Renal cortical epithelial cell (primary cell): ENCODE data around the gene JDP2. TPM values are rescaled to one million over a fixed set of nuclear protein-coding genes. Genes with fewer than 3 reads are reported as not detected.
A peak's percentile ranks its signal among the peaks of the same experiment; 100 is the strongest.

ENCODE experiments used
- DNase-seq: peaks from one replicate; pipeline ENCODE4 v3.0.0-alpha.2; 2011; ENCODE audit warnings: low read depth
- total RNA-seq: library from RNA; depleted of rRNA; stranded (reverse); fragments of >200 nt; gene quantifications from 2 replicates; pipeline ENCODE4 v1.2.3, GENCODE V29; 2014

Gene JDP2
- total RNA-seq, 1 donor from 2014 or later, result 27.0 TPM

DNA sequence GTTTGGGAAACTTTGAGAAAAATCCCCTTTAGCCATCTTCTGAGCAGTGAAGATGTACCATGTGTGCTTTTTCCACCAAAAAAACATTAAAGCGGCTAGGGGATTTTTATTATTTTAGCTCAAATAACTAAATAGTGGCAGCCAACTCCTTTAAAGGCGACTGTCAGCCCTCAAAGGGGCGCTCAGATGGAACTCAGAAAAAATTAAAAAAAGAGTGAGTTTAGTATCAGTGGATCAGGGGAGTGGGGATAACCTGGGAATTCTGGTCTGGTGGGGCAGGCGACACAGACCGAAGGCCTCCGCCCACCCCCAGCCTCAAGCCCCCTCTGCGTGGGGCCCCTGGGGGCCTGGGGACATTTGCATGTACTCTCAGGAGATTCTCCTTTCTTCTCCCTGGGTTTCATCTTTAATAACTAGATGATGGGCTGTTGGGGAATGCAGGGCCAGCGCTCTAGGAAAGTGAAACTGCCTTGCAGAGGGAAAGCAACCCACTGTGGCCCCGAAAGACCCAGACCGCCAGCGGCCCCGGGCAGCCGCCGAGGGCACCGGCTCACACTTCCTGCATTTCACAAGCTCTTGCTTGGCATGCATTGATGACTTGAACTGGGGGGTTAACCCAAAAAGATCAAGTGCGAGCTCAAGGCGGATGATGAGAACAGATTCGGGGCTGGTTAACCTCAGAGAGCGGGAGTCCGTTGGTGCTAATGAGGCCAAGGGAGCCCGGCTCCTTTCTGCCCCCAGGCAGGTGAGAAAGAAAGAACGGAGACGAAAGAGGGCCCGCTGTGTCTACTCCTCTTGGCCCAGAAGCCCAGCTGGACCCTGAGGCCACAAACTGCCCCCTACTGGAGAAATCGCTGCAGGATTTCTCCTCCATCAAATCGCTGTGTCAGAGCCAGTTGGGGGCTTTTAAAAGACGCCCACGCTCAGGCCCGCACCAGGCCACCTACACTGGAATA lies 87.1 kb downstream of the JDP2 start:
- DNase-seq, result no peak

DNA sequence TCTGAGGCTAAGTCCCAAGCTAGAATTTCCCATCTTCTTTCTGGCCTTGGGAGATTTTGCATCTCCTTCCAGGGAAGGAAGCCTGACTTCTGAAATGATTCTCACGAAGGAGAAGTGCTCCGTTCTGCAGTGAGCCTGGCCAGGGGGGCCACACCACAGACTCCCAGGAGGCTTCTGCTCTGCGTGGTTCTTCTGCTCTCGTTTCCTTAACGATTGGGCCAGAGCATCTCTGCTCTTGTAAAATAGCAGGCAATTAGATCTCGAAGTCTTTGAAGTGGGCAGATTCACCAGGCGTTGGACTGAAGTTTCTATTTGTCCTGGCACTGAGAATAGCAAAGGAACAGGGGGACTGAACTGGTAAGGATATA lies 87.8 kb downstream of the JDP2 start:
- DNase-seq, result no peak

DNA sequence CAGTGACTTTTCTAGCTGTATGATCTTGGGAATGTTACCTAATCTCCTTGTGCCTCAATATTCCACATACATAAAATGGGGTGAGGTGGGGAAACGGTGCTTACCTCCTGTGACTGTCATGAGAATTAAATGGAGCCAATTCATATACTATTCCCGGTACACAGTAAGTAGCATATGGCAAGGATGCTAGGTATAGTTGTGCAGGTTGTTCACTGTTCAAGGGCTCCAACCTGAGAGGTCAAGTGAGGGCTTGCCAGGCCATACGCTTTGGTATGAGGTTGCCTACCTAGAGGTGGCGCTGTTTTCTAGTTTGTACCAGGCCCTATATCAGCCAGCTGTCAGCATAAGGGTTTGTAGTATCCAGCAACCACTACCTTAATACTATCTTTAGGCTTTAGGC lies 90.8 kb downstream of the JDP2 start:
- DNase-seq, result no peak

- no peak for DNase-seq
Observed at GRCh38 chr14:75519394-75519793, 91.6 kb downstream of the JDP2 start.

DNA sequence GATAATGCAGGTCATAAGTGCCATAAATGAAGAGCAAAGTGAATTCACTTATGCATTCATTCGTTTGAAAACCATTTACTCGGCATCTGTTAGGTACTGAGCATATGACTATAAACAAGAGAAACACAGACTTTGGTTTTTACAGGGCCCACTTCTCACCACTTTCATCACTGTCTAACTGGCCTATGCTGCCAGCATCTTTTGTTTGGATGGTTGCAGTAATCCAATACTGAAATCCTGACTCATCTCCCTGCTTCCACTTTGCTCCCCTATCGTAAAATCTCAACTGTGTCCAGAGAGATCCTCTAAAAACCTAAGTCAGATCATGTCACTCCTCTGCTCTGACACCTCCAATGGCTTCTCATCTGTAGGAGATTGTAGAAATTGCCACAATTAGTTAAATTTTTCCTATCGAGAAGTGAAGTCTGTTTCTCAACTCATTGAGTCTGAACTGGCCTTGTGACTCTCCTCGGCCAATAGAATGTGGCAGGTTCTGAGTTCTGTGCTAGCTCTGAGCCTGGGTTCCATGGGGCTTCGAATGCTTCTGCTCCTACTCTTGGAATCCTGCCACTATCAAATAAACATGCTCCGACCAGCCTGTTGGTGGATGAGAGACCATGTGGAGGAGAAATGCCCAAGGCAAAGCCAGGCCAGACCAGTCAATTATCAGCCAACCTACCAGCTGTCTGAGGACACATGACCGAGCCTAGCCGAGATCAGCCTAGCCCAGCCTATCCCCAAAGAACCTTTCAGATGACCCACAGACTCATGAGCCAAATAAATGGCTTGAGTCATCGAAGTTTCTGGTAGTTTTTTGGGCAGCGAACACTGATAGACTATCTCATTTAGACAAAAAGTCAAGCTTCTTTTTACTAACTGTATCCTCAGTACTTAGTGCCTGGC lies 92.3 kb downstream of the JDP2 start:
- DNase-seq, result no peak

DNA sequence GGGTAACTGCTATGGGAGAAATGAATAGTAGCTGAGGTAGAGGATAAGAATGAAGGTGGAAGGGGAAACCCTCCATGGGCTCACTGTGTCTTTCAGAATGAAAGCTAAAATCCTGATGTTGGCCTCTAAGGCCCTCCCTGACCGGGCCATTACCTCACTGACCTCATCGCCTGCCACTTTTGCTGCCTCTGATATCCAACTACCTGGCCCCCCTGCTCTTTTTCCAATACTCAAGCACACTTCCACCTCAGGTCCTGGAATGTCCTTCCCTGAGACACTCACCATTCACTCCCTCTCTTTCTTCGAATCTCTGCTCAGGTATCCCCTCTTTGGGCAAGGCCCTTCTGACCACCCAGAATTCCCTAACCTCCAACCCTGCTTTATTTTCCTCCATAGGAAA lies 93.0 kb downstream of the JDP2 start:
- no peak for DNase-seq

DNA sequence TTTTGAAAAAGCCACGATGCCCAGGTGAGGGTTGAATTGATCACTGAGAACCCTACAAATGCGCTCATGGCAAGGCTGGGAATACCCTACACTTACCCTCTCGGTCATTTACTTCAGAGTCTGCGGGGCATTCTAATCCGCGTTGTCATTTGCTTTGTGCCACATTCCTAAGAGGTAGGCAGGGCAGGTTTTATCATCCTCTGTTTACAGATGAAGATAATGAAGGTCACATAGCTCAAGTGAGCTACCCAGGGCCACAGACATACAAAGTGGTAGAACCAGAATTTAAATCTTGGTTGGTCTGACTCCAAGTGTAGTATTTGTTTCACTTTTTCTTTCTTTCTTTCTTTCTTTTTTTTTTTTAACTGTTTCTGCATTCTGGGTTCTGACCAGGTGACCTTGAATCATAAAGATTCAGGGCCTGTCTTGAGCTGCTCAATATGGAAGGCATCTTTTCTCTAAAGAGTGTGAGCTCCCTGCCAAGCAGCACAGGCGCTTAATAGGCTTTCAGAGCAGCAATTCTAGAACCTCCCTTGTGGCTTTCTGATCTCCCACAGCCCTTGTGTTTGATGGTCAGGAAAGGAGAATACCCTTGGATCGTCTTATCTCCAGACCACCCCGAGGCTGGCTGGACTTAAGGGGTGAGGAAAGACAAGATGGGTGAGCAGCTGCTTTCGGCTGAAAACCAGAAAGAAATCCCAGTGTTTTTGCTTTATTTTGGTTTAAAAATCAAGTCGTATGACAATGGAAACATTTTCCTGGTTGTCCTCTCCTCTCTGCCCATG lies 93.8 kb downstream of the JDP2 start:
- peak; percentile 23 for DNase-seq

DNA sequence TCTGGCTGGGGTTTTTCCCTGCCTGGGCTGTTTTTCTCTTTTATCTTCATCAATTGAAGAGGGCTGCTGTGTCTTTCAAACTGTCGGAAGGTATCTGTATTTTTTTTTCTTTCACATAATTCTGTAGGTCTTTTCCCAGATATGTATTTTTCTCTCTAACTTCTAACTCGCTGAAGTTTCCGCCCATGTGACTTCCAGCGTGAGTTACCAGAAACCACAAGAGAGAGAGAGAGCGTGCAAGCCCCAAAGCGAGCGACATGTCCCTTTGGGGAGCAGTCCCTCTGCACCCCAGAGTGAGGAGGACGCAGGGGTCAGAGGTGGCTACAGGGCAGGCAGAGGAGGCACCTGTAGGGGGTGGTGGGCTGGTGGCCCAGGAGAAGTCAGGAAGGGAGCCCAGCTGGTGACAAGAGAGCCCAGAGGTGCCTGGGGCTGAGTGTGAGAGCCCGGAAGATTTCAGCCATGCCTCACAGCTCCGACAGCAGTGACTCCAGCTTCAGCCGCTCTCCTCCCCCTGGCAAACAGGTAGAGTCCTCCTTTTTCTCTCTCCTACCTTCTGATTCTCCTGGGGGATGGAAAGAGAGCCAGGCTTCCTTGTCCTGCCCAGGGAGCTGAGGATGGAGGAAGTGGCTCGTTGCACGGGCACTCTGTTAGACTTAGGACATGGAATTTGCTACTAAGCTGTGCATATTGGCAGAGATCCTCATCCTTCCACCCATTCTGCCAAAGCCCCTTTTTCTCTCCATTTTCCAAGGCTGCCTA lies 94.6 kb downstream of the JDP2 start, which contains the start of gene BATF:
Gene BATF (plus strand): TSS at position 246 of the 759 bp plus-strand sequence. CDS start 214 bp downstream, at position 460.
- DNase-seq, result no peak

- no peak for DNase-seq
Observed at GRCh38 chr14:75522983-75523318, 95.1 kb downstream of the JDP2 start.

Other genes starting within 250 kb of the JDP2 start
- 0.87 and 80.4 TPM in 2 replicates for gene FOS, start 149.2 kb upstream of the JDP2 start, total RNA-seq
- gene BATF, start 94.4 kb downstream of the JDP2 start, total RNA-seq, result not detected in 2 replicates
- 1.2 and 3.4 TPM in 2 replicates for gene FLVCR2, start 150.6 kb downstream of the JDP2 start, total RNA-seq
- gene ERG28, start 232.9 kb downstream of the JDP2 start, total RNA-seq, result 4.3 and 6.9 TPM in 2 replicates
- gene TTLL5, start 233.2 kb downstream of the JDP2 start, total RNA-seq, result 16.5 and 34.1 TPM in 2 replicates